ENCODE measurements around the gene IQCK. TPM values are rescaled to one million over a fixed set of nuclear protein-coding genes. Genes with fewer than 3 reads are reported as not detected.
A peak's percentile ranks its signal among the peaks of the same experiment; 100 is the strongest.
"Not testable (repeated sequence)": the region's sequence is repeated elsewhere in the genome, so short reads cannot be mapped to it uniquely, and the experiment has no call there.

IQCK gene
- total RNA-seq, 1 donor from 2014 or later = 18.6 TPM

GRCh38 chr16:19711643-19712042, 6.4 kb upstream of the IQCK start:
- Mint-ChIP-seq H3K4me3 (ENCODE audit: unreplicated experiment) (peak overlapping the region; percentile 72), H3K9me3 (ENCODE audit: unreplicated experiment) (no peaks in the 10 kb centered on the region), H3K4me1 (ENCODE audit: unreplicated experiment) (peaks cover 43% of the 10 kb centered on the region), H3K36me3 (ENCODE audit: low read depth, unreplicated experiment) (peaks cover 38% of the 10 kb centered on the region), H3K27ac (ENCODE audit: unreplicated experiment) (peak overlapping the region; percentile 87), H3K27me3 (ENCODE audit: unreplicated experiment) (peaks cover 17% of the 10 kb centered on the region)
- TF ChIP-seq, protein P1, sequence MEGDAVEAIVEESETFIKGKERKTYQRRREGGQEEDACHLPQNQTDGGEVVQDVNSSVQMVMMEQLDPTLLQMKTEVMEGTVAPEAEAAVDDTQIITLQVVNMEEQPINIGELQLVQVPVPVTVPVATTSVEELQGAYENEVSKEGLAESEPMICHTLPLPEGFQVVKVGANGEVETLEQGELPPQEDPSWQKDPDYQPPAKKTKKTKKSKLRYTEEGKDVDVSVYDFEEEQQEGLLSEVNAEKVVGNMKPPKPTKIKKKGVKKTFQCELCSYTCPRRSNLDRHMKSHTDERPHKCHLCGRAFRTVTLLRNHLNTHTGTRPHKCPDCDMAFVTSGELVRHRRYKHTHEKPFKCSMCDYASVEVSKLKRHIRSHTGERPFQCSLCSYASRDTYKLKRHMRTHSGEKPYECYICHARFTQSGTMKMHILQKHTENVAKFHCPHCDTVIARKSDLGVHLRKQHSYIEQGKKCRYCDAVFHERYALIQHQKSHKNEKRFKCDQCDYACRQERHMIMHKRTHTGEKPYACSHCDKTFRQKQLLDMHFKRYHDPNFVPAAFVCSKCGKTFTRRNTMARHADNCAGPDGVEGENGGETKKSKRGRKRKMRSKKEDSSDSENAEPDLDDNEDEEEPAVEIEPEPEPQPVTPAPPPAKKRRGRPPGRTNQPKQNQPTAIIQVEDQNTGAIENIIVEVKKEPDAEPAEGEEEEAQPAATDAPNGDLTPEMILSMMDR (IDR thresholded peaks at IDR 0.05; ENCODE audit: unreplicated experiment) = no peak
- no peak for DNase-seq (ENCODE audit: low spot score)

DNA sequence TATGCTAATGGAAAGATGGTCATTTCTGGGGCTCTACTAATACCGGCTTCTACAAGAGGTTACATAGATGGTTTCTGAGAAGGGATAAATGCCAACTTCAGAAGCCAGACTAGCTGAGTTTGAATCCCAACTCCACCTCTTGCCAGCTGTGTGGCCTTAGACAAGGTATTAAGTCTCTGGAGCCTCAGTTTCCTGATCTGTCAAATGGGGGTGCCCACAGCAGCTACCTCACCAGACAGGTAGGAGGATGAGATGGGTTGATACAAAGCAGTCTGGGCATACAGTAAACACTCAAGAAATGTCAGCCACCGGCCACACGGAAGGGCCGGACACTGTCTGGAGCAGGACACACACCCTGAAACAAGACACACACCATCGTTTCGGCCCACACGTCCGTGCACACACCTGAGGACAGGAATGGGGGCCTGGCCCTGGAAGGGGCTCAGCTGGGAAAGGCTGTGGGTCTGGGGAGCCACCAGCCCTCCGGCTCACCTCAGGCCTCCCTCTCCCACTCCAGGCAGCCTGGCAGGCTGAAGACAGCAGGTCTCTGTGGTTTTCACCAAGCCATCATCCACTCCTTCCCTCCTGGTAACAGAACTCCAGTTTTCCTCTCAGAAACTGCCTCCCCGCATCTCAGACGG, 5.5 kb upstream of the IQCK start:
- Mint-ChIP-seq H3K27ac (ENCODE audit: unreplicated experiment) (no peak overlapping the region), H3K4me3 (ENCODE audit: unreplicated experiment) (no peak overlapping the region), H3K27me3 (ENCODE audit: unreplicated experiment) (peaks cover 19% of the 10 kb centered on the region), H3K9me3 (ENCODE audit: unreplicated experiment) (no peaks in the 10 kb centered on the region), H3K4me1 (ENCODE audit: unreplicated experiment) (peaks cover 50% of the 10 kb centered on the region), H3K36me3 (ENCODE audit: low read depth, unreplicated experiment) (peaks cover 35% of the 10 kb centered on the region)
- DNase-seq (ENCODE audit: low spot score) = no peak
- TF ChIP-seq, protein P1 (IDR thresholded peaks at IDR 0.05; ENCODE audit: unreplicated experiment) = no peak

DNA sequence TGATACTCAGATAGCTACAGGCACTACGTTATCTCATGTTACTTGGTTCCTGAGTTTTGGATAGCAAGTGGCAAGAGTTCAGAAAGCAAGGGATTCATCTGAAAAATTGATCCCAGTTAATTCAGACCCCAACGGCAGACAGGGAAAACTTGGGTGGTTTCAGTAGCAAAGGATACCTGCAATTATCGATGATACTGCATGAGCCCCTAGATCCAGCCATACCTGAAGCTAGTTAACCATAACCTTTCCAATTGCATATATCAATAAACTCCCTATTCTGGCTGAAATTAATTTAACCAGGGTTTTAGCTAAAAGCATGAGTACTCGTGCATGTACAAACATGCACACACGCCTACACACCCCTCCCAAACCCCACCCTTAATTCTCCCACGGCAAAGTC, 4.4 kb upstream of the IQCK start:
- no peak overlapping the region for H3K4me3 Mint-ChIP-seq (ENCODE audit: unreplicated experiment)
- no peak for DNase-seq (ENCODE audit: low spot score)
- TF ChIP-seq, protein P1 (IDR thresholded peaks at IDR 0.05; ENCODE audit: unreplicated experiment) = no peak
- no peaks in the 10 kb centered on the region for H3K9me3 Mint-ChIP-seq (ENCODE audit: unreplicated experiment)
- H3K4me1 Mint-ChIP-seq (ENCODE audit: unreplicated experiment) = peaks cover 50% of the 10 kb centered on the region
- H3K27me3 Mint-ChIP-seq (ENCODE audit: unreplicated experiment) = peaks cover 22% of the 10 kb centered on the region
- peaks cover 35% of the 10 kb centered on the region for H3K36me3 Mint-ChIP-seq (ENCODE audit: low read depth, unreplicated experiment)
- H3K27ac Mint-ChIP-seq (ENCODE audit: unreplicated experiment) = no peak overlapping the region

GRCh38 chr16:19715566-19715965, 2.5 kb upstream of the IQCK start:
- TF ChIP-seq, protein P1 (IDR thresholded peaks at IDR 0.05; ENCODE audit: unreplicated experiment) = no peak
- Mint-ChIP-seq H3K4me1 (ENCODE audit: unreplicated experiment) (peaks cover 52% of the 10 kb centered on the region), H3K9me3 (ENCODE audit: unreplicated experiment) (no peaks in the 10 kb centered on the region), H3K4me3 (ENCODE audit: unreplicated experiment) (no peak overlapping the region), H3K27ac (ENCODE audit: unreplicated experiment) (peak overlapping the region; percentile 81), H3K36me3 (ENCODE audit: low read depth, unreplicated experiment) (peaks cover 25% of the 10 kb centered on the region), H3K27me3 (ENCODE audit: unreplicated experiment) (peaks cover 18% of the 10 kb centered on the region)
- DNase-seq (ENCODE audit: low spot score) = no peak

DNA sequence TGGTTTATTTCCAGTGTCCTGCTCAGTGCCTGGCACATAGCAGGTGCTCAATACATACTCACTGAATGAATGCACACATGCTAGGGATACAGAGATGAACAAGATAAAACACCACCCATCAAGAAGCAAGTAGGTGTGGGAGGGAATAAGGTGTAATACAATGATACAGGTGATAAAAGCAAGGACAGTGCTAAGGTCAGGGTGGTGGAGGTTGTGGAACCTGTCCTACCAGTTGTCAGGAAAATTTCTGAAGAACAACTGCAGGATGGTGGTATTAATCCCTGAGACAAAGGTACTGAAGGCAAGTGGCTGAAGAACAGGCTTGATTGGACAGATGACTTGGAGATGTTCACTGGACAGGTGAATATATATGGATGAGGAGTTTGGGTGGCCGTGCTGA, 1.9 kb upstream of the IQCK start:
- Mint-ChIP-seq H3K27ac (ENCODE audit: unreplicated experiment) (peak overlapping the region; percentile 45), H3K36me3 (ENCODE audit: low read depth, unreplicated experiment) (peaks cover 25% of the 10 kb centered on the region), H3K27me3 (ENCODE audit: unreplicated experiment) (peaks cover 18% of the 10 kb centered on the region), H3K4me3 (ENCODE audit: unreplicated experiment) (peak overlapping the region; percentile 88), H3K9me3 (ENCODE audit: unreplicated experiment) (no peaks in the 10 kb centered on the region), H3K4me1 (ENCODE audit: unreplicated experiment) (peaks cover 55% of the 10 kb centered on the region)
- TF ChIP-seq, protein P1 (IDR thresholded peaks at IDR 0.05; ENCODE audit: unreplicated experiment) = no peak
- DNase-seq (ENCODE audit: low spot score) = no peak

- H3K9me3 Mint-ChIP-seq (ENCODE audit: unreplicated experiment); DNase-seq (ENCODE audit: low spot score): not testable (repeated sequence)
- peaks cover 22% of the 10 kb centered on the region for H3K36me3 Mint-ChIP-seq (ENCODE audit: low read depth, unreplicated experiment)
- peak overlapping the region; percentile 99 for H3K4me3 Mint-ChIP-seq (ENCODE audit: unreplicated experiment)
- H3K27ac Mint-ChIP-seq (ENCODE audit: unreplicated experiment) = peak overlapping the region; percentile 45
- H3K27me3 Mint-ChIP-seq (ENCODE audit: unreplicated experiment) = peaks cover 16% of the 10 kb centered on the region
- peaks cover 53% of the 10 kb centered on the region for H3K4me1 Mint-ChIP-seq (ENCODE audit: unreplicated experiment)
These were observed 1.3 kb upstream of the IQCK start for GRCh38 chr16:19716728-19717127.
